Smooth muscle cell (in vitro differentiated cells): Measurements from ENCODE around the gene MZT1. TPM values are rescaled to one million over a fixed set of nuclear protein-coding genes. Genes with fewer than 3 reads are reported as not detected.

Experiments used
- DNase-seq: peaks from one replicate; lab custom pipeline; 2025; ENCODE audit not compliant: unreplicated experiment; lab: John Stamatoyannopoulos, UW
- H2AFZ ChIP-seq: fragments of 200-600 bp; sonication (generic); 2 replicates; pipeline ENCODE4 v1.6.0; 2016; ENCODE audit warnings: antibody characterized with exemption, low read depth, mild to moderate bottlenecking
- H3F3A ChIP-seq: fragments of 200-600 bp; sonication (generic); 2 replicates; pipeline ENCODE4 v1.6.0; 2017; ENCODE audit warnings: antibody characterized with exemption, low read depth
- H3K27ac ChIP-seq: fragments of 200-600 bp; sonication (generic); 2 replicates; pipeline ENCODE4 v1.5.1; 2016; ENCODE audit warnings: low read depth, mild to moderate bottlenecking
- H3K27me3 ChIP-seq: fragments of 200-600 bp; sonication (generic); 2 replicates; pipeline ENCODE4 v1.6.1; 2016; ENCODE audit warnings: low read depth, mild to moderate bottlenecking
- H3K36me3 ChIP-seq: fragments of 200-600 bp; sonication (generic); 2 replicates; pipeline ENCODE4 v1.5.1; 2016; ENCODE audit warnings: low read depth
- H3K4me1 ChIP-seq: fragments of 200-600 bp; sonication (generic); 2 replicates; pipeline ENCODE4 v1.5.1; 2016; ENCODE audit warnings: low read depth
- H3K4me2 ChIP-seq: fragments of 200-600 bp; sonication (generic); 2 replicates; pipeline ENCODE4 v1.6.0; 2016; ENCODE audit warnings: mild to moderate bottlenecking
- H3K4me3 ChIP-seq: fragments of 200-600 bp; sonication (generic); 2 replicates; pipeline ENCODE4 v1.5.1; 2016; ENCODE audit warnings: mild to moderate bottlenecking
- H3K79me2 ChIP-seq: fragments of 200-600 bp; sonication (generic); 2 replicates; pipeline ENCODE4 v1.6.0; 2016; ENCODE audit warnings: low read depth, mild to moderate bottlenecking
- H3K9ac ChIP-seq: fragments of 200-600 bp; sonication (generic); 2 replicates; pipeline ENCODE4 v1.6.0; 2016; ENCODE audit warnings: low read depth
- H3K9me3 ChIP-seq: fragments of 200-600 bp; sonication (generic); replicated peaks from 2 replicates; pipeline ENCODE4 v1.5.1; 2016; ENCODE audit warnings: low read depth
- H4K20me1 ChIP-seq: fragments of 200-600 bp; sonication (generic); 2 replicates; pipeline ENCODE4 v1.6.0; 2016; ENCODE audit warnings: low read depth
- WGBS: methylation state at CpG from one replicate; pipeline ENCODE4 v1.1.7; 2016; ENCODE audit warnings: low lambda C conversion rate; 5-methylcytosine and 5-hydroxymethylcytosine counted together
- polyA plus RNA-seq: library from polyadenylated mRNA; unstranded; fragments of >200 nt; fragmentation: Nextera tagmentation; extraction: Ambion mirVana; gene quantifications from 2 replicates; pipeline ENCODE4 v1.2.1, GENCODE V29; 2016
- total RNA-seq: library from RNA; depleted of rRNA; stranded (reverse); fragments of >200 nt; gene quantifications from 2 replicates; pipeline ENCODE4 v1.2.3, GENCODE V29; 2014
- TF ChIP-seq, protein P1 (sequence below): fragments of 200-600 bp; sonication (generic); IDR thresholded peaks from 2 replicates; pipeline ENCODE4 v1.5.1; 2017; ENCODE audit warnings: borderline replicate concordance, mild to moderate bottlenecking, antibody characterized with exemption; ENCODE audit not compliant: insufficient read depth, poor library complexity, severe bottlenecking

The MZT1 gene
- total and polyA plus RNA-seq, 2 experiments from 2014 or later: 10.3 to 16.8 TPM

DNA sequence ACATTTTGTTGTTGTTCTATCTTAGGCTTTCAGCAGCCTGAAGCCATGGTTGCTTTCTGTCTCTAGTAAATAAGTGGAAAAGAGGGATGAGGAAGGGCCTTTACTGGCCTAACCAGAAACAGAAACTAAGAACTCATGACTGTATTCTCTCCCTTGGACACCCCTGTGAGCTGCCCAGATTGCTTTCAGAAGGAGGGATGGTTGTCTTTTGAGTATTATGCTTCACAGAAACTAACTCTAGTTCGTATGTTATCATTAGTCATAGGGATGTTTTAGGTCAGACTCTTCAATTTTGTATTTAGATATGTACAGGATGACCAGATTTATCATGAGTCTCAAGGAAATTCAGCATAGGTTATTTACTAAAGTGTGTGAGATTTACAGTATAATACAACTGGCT, 17.8 kb upstream of the MZT1 start:
- H4K20me1 ChIP-seq: peaks cover 3% of the 10 kb centered on the region
- no peak for DNase-seq
- no peak overlapping the region for H3K4me3 ChIP-seq
- H3K27ac ChIP-seq: no peak overlapping the region
- peaks cover 7% of the 10 kb centered on the region for H3K36me3 ChIP-seq
- WGBS: 91% methylated on average over 1 of the region's 1 CpG
- no peaks in the 10 kb centered on the region for H3K4me1 ChIP-seq
- no peak overlapping the region for H3K4me2 ChIP-seq
- H3K79me2 ChIP-seq: no peaks in the 10 kb centered on the region
- no peaks in the 10 kb centered on the region for H3K27me3 ChIP-seq
- TF ChIP-seq, protein P1, sequence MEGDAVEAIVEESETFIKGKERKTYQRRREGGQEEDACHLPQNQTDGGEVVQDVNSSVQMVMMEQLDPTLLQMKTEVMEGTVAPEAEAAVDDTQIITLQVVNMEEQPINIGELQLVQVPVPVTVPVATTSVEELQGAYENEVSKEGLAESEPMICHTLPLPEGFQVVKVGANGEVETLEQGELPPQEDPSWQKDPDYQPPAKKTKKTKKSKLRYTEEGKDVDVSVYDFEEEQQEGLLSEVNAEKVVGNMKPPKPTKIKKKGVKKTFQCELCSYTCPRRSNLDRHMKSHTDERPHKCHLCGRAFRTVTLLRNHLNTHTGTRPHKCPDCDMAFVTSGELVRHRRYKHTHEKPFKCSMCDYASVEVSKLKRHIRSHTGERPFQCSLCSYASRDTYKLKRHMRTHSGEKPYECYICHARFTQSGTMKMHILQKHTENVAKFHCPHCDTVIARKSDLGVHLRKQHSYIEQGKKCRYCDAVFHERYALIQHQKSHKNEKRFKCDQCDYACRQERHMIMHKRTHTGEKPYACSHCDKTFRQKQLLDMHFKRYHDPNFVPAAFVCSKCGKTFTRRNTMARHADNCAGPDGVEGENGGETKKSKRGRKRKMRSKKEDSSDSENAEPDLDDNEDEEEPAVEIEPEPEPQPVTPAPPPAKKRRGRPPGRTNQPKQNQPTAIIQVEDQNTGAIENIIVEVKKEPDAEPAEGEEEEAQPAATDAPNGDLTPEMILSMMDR: no peak
- H2AFZ ChIP-seq: no peak overlapping the region
- H3K9me3 ChIP-seq: no peaks in the 10 kb centered on the region
- H3K9ac ChIP-seq: no peak overlapping the region
- H3F3A ChIP-seq: peaks cover 5% of the 10 kb centered on the region

GRCh38 chr13:72740015-72740414, 12.6 kb upstream of the MZT1 start:
- H3K9ac ChIP-seq: no peak overlapping the region
- no peak overlapping the region for H2AFZ ChIP-seq
- peaks cover 3% of the 10 kb centered on the region for H4K20me1 ChIP-seq
- TF ChIP-seq, protein P1: no peak
- H3K79me2 ChIP-seq: peaks cover 4% of the 10 kb centered on the region
- no peak overlapping the region for H3K27ac ChIP-seq
- no peak overlapping the region for H3K4me2 ChIP-seq
- H3F3A ChIP-seq: peaks cover 2% of the 10 kb centered on the region
- H3K4me1 ChIP-seq: no peaks in the 10 kb centered on the region
- H3K9me3 ChIP-seq: no peaks in the 10 kb centered on the region
- H3K27me3 ChIP-seq: no peaks in the 10 kb centered on the region
- DNase-seq: no peak
- WGBS: 86% methylated on average over 1 of the region's 1 CpG
- H3K4me3 ChIP-seq: no peak overlapping the region
- no peaks in the 10 kb centered on the region for H3K36me3 ChIP-seq

GRCh38 chr13:72737033-72737432, 9.6 kb upstream of the MZT1 start:
- 97% methylated on average over 3 of the region's 3 CpGs for WGBS
- Histone ChIP-seq H2AFZ (no peak overlapping the region), H3K4me1 (no peaks in the 10 kb centered on the region), H3K4me3 (no peak overlapping the region), H3K27me3 (no peaks in the 10 kb centered on the region), H3F3A (no peaks in the 10 kb centered on the region), H3K27ac (no peak overlapping the region), H3K36me3 (no peaks in the 10 kb centered on the region), H3K79me2 (peaks cover 7% of the 10 kb centered on the region), H3K9me3 (no peaks in the 10 kb centered on the region), H4K20me1 (peaks cover 3% of the 10 kb centered on the region), H3K4me2 (no peak overlapping the region), H3K9ac (no peak overlapping the region)
- DNase-seq: no peak
- TF ChIP-seq, protein P1: no peak

- TF ChIP-seq, protein P1: no peak
- H3K9ac ChIP-seq: peak overlapping the region; percentile 53
- 26% methylated on average over 3 of the region's 3 CpGs for WGBS
- no peaks in the 10 kb centered on the region for H3K27me3 ChIP-seq
- peaks cover 63% of the 10 kb centered on the region for H3K79me2 ChIP-seq
- no peaks in the 10 kb centered on the region for H3K36me3 ChIP-seq
- H3K4me2 ChIP-seq: peak overlapping the region; percentile 100
- H3K9me3 ChIP-seq: no peaks in the 10 kb centered on the region
- H3K4me3 ChIP-seq: peak overlapping the region; percentile 92
- H3K27ac ChIP-seq: peak overlapping the region; percentile 12
- H3K4me1 ChIP-seq: peaks cover 23% of the 10 kb centered on the region
- no peak for DNase-seq
- H2AFZ ChIP-seq: peak overlapping the region; percentile 89
- H4K20me1 ChIP-seq: peaks cover 3% of the 10 kb centered on the region
- no peaks in the 10 kb centered on the region for H3F3A ChIP-seq
These were observed 819 bp upstream of the MZT1 start for GRCh38 chr13:72728290-72728605.
